H1 (cell line): Measurements from ENCODE around the gene TAF4. TPM values are rescaled to one million over a fixed set of nuclear protein-coding genes. Genes with fewer than 3 reads are reported as not detected.

Source experiments
- CTCF ChIA-PET: fragments of 300-600 bp; sonication (Branson Sonifier 250); formaldehyde crosslinking; loops from one replicate; lab custom pipeline; 2021; ENCODE audit not compliant: partially characterized antibody; lab: Charles Lee
- POLR2A ChIA-PET: fragments of 300-600 bp; sonication (Branson Sonifier 250); formaldehyde crosslinking; loops from one replicate; lab custom pipeline; 2021; ENCODE audit warnings: inconsistent platforms; ENCODE audit not compliant: partially characterized antibody; lab: Charles Lee
- DNase-seq, 2 experiments: peaks; one replicate each; pipeline versions ENCODE4 v3.0.0 to v3.0.0-alpha.2; 2010 to 2022; ENCODE audit warnings: low spot score in 2 of 2, low read depth in 1 of 2, mixed read lengths in 1 of 2
- FAIRE-seq: peaks from 2 replicates; lab custom pipeline; 2011; peaks lifted over from hg19 to GRCh38; lab: Jason Lieb, UNC
- H2AFZ ChIP-seq: 2 replicates; pipeline ENCODE4 v1.8.1; 2012; ENCODE audit warnings: low read length, inconsistent platforms
- H2AK5ac ChIP-seq: 2 replicates; pipeline ENCODE4 v1.6.1; 2013; ENCODE audit warnings: low read depth, low read length
- H2BK120ac ChIP-seq: replicated peaks from 2 replicates; pipeline ENCODE3; 2013; ENCODE audit warnings: low read depth, low read length, inconsistent platforms
- H2BK12ac ChIP-seq: 2 replicates; pipeline ENCODE4 v1.6.1; 2013; ENCODE audit warnings: low read depth, low read length
- H2BK15ac ChIP-seq: 2 replicates; pipeline ENCODE4 v1.6.1; 2013; ENCODE audit warnings: low read length
- H2BK20ac ChIP-seq: 2 replicates; pipeline ENCODE4 v1.6.1; 2013; ENCODE audit warnings: low read length
- H2BK5ac ChIP-seq: 2 replicates; pipeline ENCODE4 v1.6.1; 2013; ENCODE audit warnings: low read depth, low read length
- H3K14ac ChIP-seq: 2 replicates; pipeline ENCODE4 v1.6.1; 2013; ENCODE audit warnings: inconsistent platforms; ENCODE audit not compliant: insufficient read length
- H3K18ac ChIP-seq: 2 replicates; pipeline ENCODE4 v1.6.1; 2013; ENCODE audit warnings: low read length; ENCODE audit errors: extremely low read depth
- H3K23ac ChIP-seq: 2 replicates; pipeline ENCODE4 v1.6.1; 2013; ENCODE audit warnings: inconsistent platforms; ENCODE audit not compliant: insufficient read length
- H3K23me2 ChIP-seq: 2 replicates; pipeline ENCODE4 v1.6.1; 2013; ENCODE audit warnings: low read depth, low read length
- H3K27ac ChIP-seq: 2 replicates; pipeline ENCODE4 v1.6.1; 2011; ENCODE audit warnings: low read depth, low read length, inconsistent platforms
- H3K27me3 ChIP-seq, 4 experiments: replicated peaks in 1 of 4; 1 replicate in 1 of 4; 2 replicates in 3 of 4; pipeline versions ENCODE4 v1.6.1 to v1.8.1; 2011 to 2013; ENCODE audit warnings: low read length in 3 of 4, mild to moderate bottlenecking in 3 of 4, inconsistent platforms in 2 of 4, mixed read lengths in 2 of 4, moderate library complexity in 1 of 4; ENCODE audit not compliant: control insufficient read depth in 3 of 4, insufficient read depth in 3 of 4; ENCODE audit errors: extremely low read depth in 1 of 4
- H3K36me3 ChIP-seq, 4 experiments: 2 replicates each; pipeline versions ENCODE4 v1.6.1 to v1.8.1; 2011 to 2013; ENCODE audit warnings: mild to moderate bottlenecking in 4 of 4, low read length in 3 of 4, moderate library complexity in 2 of 4, control low read depth in 1 of 4, inconsistent platforms in 1 of 4; ENCODE audit not compliant: insufficient read depth in 4 of 4, control insufficient read depth in 2 of 4
- H3K4ac ChIP-seq: replicated peaks from 2 replicates; pipeline ENCODE3; 2013; ENCODE audit warnings: low read length, low read depth, mixed read lengths, inconsistent platforms; ENCODE audit not compliant: insufficient read length
- H3K4me1 ChIP-seq, 4 experiments: replicated peaks in 1 of 4; 1 replicate in 1 of 4; 2 replicates in 3 of 4; pipeline versions ENCODE4 v1.6.1 to v1.8.1; 2011 to 2013; ENCODE audit warnings: low read length in 3 of 4, inconsistent platforms in 2 of 4, mixed read lengths in 1 of 4; ENCODE audit not compliant: insufficient read depth in 4 of 4, control insufficient read depth in 3 of 4
- H3K4me2 ChIP-seq, 2 experiments: 2 replicates each; pipeline versions ENCODE4 v1.6.1 to v1.8.1; 2011 to 2013; ENCODE audit warnings: low read depth in 2 of 2, low read length in 2 of 2, control low read depth in 1 of 2, inconsistent platforms in 1 of 2, mild to moderate bottlenecking in 1 of 2; ENCODE audit not compliant: insufficient read depth in 1 of 2
- H3K4me3 ChIP-seq, 4 experiments: fragments of 200-600, 300-600 bp in 1 of 4; sonication (generic), shearing (Covaris generic), sonication (Bioruptor Twin) in 1 of 4; 2 replicates each; pipeline versions ENCODE4 v1.5.1 to v1.8.1; 2011 to 2016; ENCODE audit warnings: low read length in 4 of 4, low read depth in 3 of 4, control low read depth in 2 of 4, inconsistent platforms in 2 of 4, mild to moderate bottlenecking in 2 of 4, mixed read lengths in 1 of 4, moderate library complexity in 1 of 4; ENCODE audit not compliant: insufficient read depth in 2 of 4; ENCODE audit errors: extremely low read depth in 1 of 4
- H3K56ac ChIP-seq: replicated peaks from 2 replicates; pipeline ENCODE3; 2013; ENCODE audit warnings: low read depth, mild to moderate bottlenecking, mixed read lengths, low read length, inconsistent platforms; ENCODE audit not compliant: insufficient read length
- H3K79me1 ChIP-seq: 2 replicates; pipeline ENCODE4 v1.6.1; 2013; ENCODE audit warnings: low read depth, low read length, control low read depth
- H3K79me2 ChIP-seq, 2 experiments: 2 replicates each; pipeline versions ENCODE4 v1.6.1 to v1.8.1; 2012 to 2013; ENCODE audit warnings: low read length in 2 of 2, mild to moderate bottlenecking in 2 of 2, inconsistent platforms in 1 of 2; ENCODE audit not compliant: insufficient read depth in 2 of 2, control insufficient read depth in 1 of 2
- H3K9ac ChIP-seq, 4 experiments: replicated peaks in 1 of 4; 1 replicate in 1 of 4; 2 replicates in 3 of 4; pipeline versions ENCODE4 v1.6.1 to v1.8.1; 2011 to 2013; ENCODE audit warnings: low read depth in 3 of 4, low read length in 3 of 4, control low read depth in 2 of 4, mild to moderate bottlenecking in 2 of 4, moderate library complexity in 2 of 4, inconsistent platforms in 1 of 4; ENCODE audit errors: extremely low read depth in 1 of 4
- H3K9me3 ChIP-seq, 2 experiments: 2 replicates each; pipeline versions ENCODE4 v1.6.1 to v1.8.1; 2012 to 2013; ENCODE audit warnings: mild to moderate bottlenecking in 2 of 2, moderate library complexity in 2 of 2, control low read depth in 1 of 2, inconsistent platforms in 1 of 2, low read depth in 1 of 2, low read length in 1 of 2, mixed read lengths in 1 of 2; ENCODE audit not compliant: insufficient read depth in 2 of 2
- H4K20me1 ChIP-seq, 2 experiments: replicated peaks in 1 of 2; 2 replicates each; pipeline versions ENCODE3 to v1.8.1; 2011 to 2013; ENCODE audit warnings: inconsistent platforms in 2 of 2, low read length in 2 of 2, mild to moderate bottlenecking in 1 of 2; ENCODE audit not compliant: insufficient read depth in 2 of 2, control insufficient read depth in 1 of 2
- H4K5ac ChIP-seq: 2 replicates; pipeline ENCODE4 v1.6.1; 2013; ENCODE audit warnings: low read length, low read depth, mixed read lengths, inconsistent platforms; ENCODE audit not compliant: insufficient read length
- H4K8ac ChIP-seq: 2 replicates; pipeline ENCODE4 v1.8.0; 2013; ENCODE audit warnings: mild to moderate bottlenecking, moderate library complexity, low read length, inconsistent platforms; ENCODE audit not compliant: insufficient read depth; ENCODE audit errors: extremely low read depth
- H4K91ac ChIP-seq: replicated peaks from 2 replicates; pipeline ENCODE3; 2013; ENCODE audit warnings: low read length, mixed read lengths, inconsistent platforms; ENCODE audit not compliant: insufficient read length
- E2F6 ChIP-seq: IDR thresholded peaks from 2 replicates; pipeline ENCODE4 v1.6.1; 2012; ENCODE audit warnings: inconsistent platforms
- KDM1A ChIP-seq: fragments of 200-600, 300-600 bp; sonication (generic); IDR thresholded peaks from 2 replicates; pipeline ENCODE4 v1.7.1; 2016; ENCODE audit warnings: mild to moderate bottlenecking, low read length, borderline replicate concordance
- SIX5 ChIP-seq: IDR thresholded peaks from 2 replicates; pipeline ENCODE4 v1.6.1; 2011; ENCODE audit warnings: mild to moderate bottlenecking, low read depth, low read length
- WGBS, 2 experiments: shearing (Covaris generic) in 1 of 2; methylation state at CpG; one replicate each; pipeline versions ENCODE4 v1.1.6 to v1.1.7; 2013 to 2015; ENCODE audit warnings: low lambda C conversion rate in 2 of 2, mixed read lengths in 2 of 2, inconsistent platforms in 1 of 2, low coverage in 1 of 2, missing lambda C conversion rate in 1 of 2; ENCODE audit not compliant: insufficient replicate concordance in 2 of 2, insufficient coverage in 1 of 2, insufficient read length in 1 of 2; ENCODE audit errors: extremely low coverage in 1 of 2, missing lambda C conversion rate in 1 of 2; 5-methylcytosine and 5-hydroxymethylcytosine counted together
- polyA plus RNA-seq, 7 experiments: library from polyadenylated mRNA; depleted of rRNA in 3 of 7; stranded (reverse) in 5 of 7; unstranded in 2 of 7; fragments of >200 nt in 5 of 7; fragments of 200-250 nt in 2 of 7; gene quantifications; 1 replicate in 5 of 7; 2 replicates in 1 of 7; 4 replicates in 1 of 7; pipeline versions ENCODE4 v1.2.1 to v1.2.3, GENCODE V29; 2011 to 2013; ENCODE audit warnings: missing spikeins in 2 of 7, mixed read lengths in 2 of 7
- total RNA-seq: library from RNA; stranded (reverse); fragmentation: NEBNext Ultra II Directional; extraction: Animal tissue kit (Norgen Biotek cat#: 25700); gene quantifications from 2 replicates; pipeline ENCODE4 v1.2.1, GENCODE V29; 2021
- TF ChIP-seq, protein P1 (sequence below): IDR thresholded peaks from 2 replicates; pipeline ENCODE4 v1.6.1; 2011; ENCODE audit warnings: low read length, improper control_type of control experiment

TAF4 gene
- total and polyA plus RNA-seq, 2 of the 8 experiments (the other 6 are each of a cell fraction or from before 2014, with no cell fraction given): 16.0 to 30.1 TPM

GRCh38 chr20:62051546-62052255 lies 14.0 kb downstream of the TAF4 start:
- H3K4ac ChIP-seq: no peak overlapping the region
- no peak overlapping the region for H3K4me3 ChIP-seq
- H3K56ac ChIP-seq: no peak overlapping the region
- no peak overlapping the region for H2BK15ac ChIP-seq
- no peak for DNase-seq
- CTCF ChIA-PET: interaction anchor here (0.6 kb wide), 1 partner anchor 14 kb away, joined by 3 read pairs; no protein-coding TSS in a partner anchor
- H4K5ac ChIP-seq: no peak overlapping the region
- 88% methylated on average over 17 of the region's 17 CpGs; no CpG with 5 or more reads in 1 of the 2 experiments for WGBS, 2 experiments
- no peak overlapping the region for H3K23ac ChIP-seq
- no peak overlapping the region for H3K27ac ChIP-seq
- H3K4me2 ChIP-seq: no peak overlapping the region
- H3K14ac ChIP-seq: no peak overlapping the region
- H2BK5ac ChIP-seq: 0 out of 2 replicates have a peak overlapping the region, but pooled peaks have one; percentile 66
- TF ChIP-seq SIX5 (no peak), E2F6 (no peak), KDM1A (no peak)
- TF ChIP-seq, protein P1, sequence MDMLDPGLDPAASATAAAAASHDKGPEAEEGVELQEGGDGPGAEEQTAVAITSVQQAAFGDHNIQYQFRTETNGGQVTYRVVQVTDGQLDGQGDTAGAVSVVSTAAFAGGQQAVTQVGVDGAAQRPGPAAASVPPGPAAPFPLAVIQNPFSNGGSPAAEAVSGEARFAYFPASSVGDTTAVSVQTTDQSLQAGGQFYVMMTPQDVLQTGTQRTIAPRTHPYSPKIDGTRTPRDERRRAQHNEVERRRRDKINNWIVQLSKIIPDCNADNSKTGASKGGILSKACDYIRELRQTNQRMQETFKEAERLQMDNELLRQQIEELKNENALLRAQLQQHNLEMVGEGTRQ: no peak
- H2AK5ac ChIP-seq: no peak overlapping the region
- no peak overlapping the region; the same call in 1 of the 2 replicates for H4K8ac ChIP-seq
- no peak overlapping the region for H2BK120ac ChIP-seq
- H3K27me3 ChIP-seq: no peaks in the 10 kb centered on the region
- no peak overlapping the region for H2BK20ac ChIP-seq
- peaks cover 0 to 3% of the 10 kb centered on the region in 2 experiments; a peak in 1 of 4 replicates for H3K9me3 ChIP-seq
- peaks cover 0 to 9% (median 4%) of the 10 kb centered on the region in 4 experiments; a peak in 3 of 7 replicates for H3K4me1 ChIP-seq
- POLR2A ChIA-PET: no interaction called here
- H3K36me3 ChIP-seq: peaks cover 5 to 8% (median 6%) of the 10 kb centered on the region in 4 experiments; a peak in 5 of 8 replicates
- H2AFZ ChIP-seq: no peak overlapping the region
- no peak overlapping the region for H4K91ac ChIP-seq
- FAIRE-seq: no peak
- H3K23me2 ChIP-seq: no peaks in the 10 kb centered on the region; the same call in 1 of the 2 replicates
- H3K18ac ChIP-seq: no peak overlapping the region
- peaks cover 48% of the 10 kb centered on the region for H3K79me1 ChIP-seq
- H4K20me1 ChIP-seq: peaks cover 16 to 41% of the 10 kb centered on the region in 2 experiments
- no peak overlapping the region for H3K9ac ChIP-seq
- peaks cover 30 to 99% of the 10 kb centered on the region in 2 experiments for H3K79me2 ChIP-seq
- no peak overlapping the region for H2BK12ac ChIP-seq
